Left ventricle myocardium inferior (tissue), 1 donor: ENCODE results near the gene NR1H3. TPM values are rescaled to one million over a fixed set of nuclear protein-coding genes. Genes with fewer than 3 reads are reported as not detected.
"Not testable (repeated sequence)": the region's sequence is repeated elsewhere in the genome, so short reads cannot be mapped to it uniquely, and the experiment has no call there.

Source experiments
- DNase-seq: peaks from one replicate; pipeline ENCODE4 v3.0.0-alpha.2; 2020
- H3K27ac ChIP-seq: fragments of 200-600 bp; replicated peaks from 2 replicates; pipeline ENCODE4 v1.8.0; 2021
- H3K27me3 ChIP-seq: fragments of 200-600 bp; 2 replicates; pipeline ENCODE4 v1.8.0; 2021; ENCODE audit warnings: low read depth
- H3K36me3 ChIP-seq: fragments of 200-600 bp; 2 replicates; pipeline ENCODE4 v1.8.0; 2021
- H3K4me1 ChIP-seq: fragments of 200-600 bp; 2 replicates; pipeline ENCODE4 v1.8.0; 2021
- H3K4me3 ChIP-seq: fragments of 200-600 bp; 2 replicates; pipeline ENCODE4 v1.8.0; 2021; ENCODE audit warnings: mild to moderate bottlenecking, moderate library complexity
- H3K9me3 ChIP-seq: fragments of 200-600 bp; replicated peaks from 2 replicates; pipeline ENCODE4 v1.8.0; 2021
- CTCF ChIP-seq: fragments of 200-600 bp; IDR thresholded peaks from 2 replicates; pipeline ENCODE4 v1.8.0; 2021; ENCODE audit warnings: antibody characterized with exemption, mild to moderate bottlenecking, borderline replicate concordance
- intact Hi-C: fragments of 100-400 bp; cut with micrococcal nuclease; formaldehyde crosslinking; loops from one replicate; pipeline ENCODE4 v1.11.0; 2022
- long read RNA-seq: library from polyadenylated mRNA; unstranded; transcript quantifications from one replicate; pipeline ENCODE4 v2.0.0, GENCODE V29; 2021
- total RNA-seq: library from RNA; stranded (reverse); fragmentation: NEBNext Ultra II Directional; extraction: Animal tissue kit (Norgen Biotek cat#: 25700); gene quantifications from one replicate; pipeline ENCODE4 v1.2.1, GENCODE V29; 2021
- donor health status: DM: no; HTN: yes; CAD: no; lungs with severe emphysema.

The NR1H3 gene
- total RNA-seq, result 11.7 TPM
- long read RNA-seq, partial matches to known transcripts, result 0 of 16 reads
- long read RNA-seq, other reads (novel, unspliced or antisense), result 10 of 16 reads

- Histone ChIP-seq H3K27me3 (no peaks in the 10 kb centered on the region), H3K9me3 (no peaks in the 10 kb centered on the region), H3K4me3 (peak within 1 kb of the TSS; percentile 64), H3K36me3 (peaks cover 7% of the 10 kb centered on the region), H3K4me1 (peaks cover 73% of the 10 kb centered on the region), H3K27ac (peak within 1 kb of the TSS; percentile 85)
- DNase-seq, result peak; percentile 86
- peak; percentile 70 for TF ChIP-seq CTCF
- intact Hi-C loops, result no loop called here
Measured at GRCh38 chr11:47257517-47258316, at the start of gene NR1H3. Gene NR1H3 (plus strand): TSS chr11:47257996. CDS start chr11:47259217, 1,221 bp downstream.

- intact Hi-C loops, DNase-seq, H3K36me3 ChIP-seq, H3K27ac ChIP-seq, H3K9me3 ChIP-seq, H3K4me1 ChIP-seq, H3K27me3 ChIP-seq, H3K4me3 ChIP-seq: not testable (repeated sequence)
Measured at GRCh38 chr11:47208008-47208552, 49.7 kb upstream of the NR1H3 start.

- H3K4me1 ChIP-seq, result no peaks in the 10 kb centered on the region
- H3K4me3 ChIP-seq, result no peak overlapping the region
- TF ChIP-seq CTCF, result no peak
- H3K9me3 ChIP-seq, result no peaks in the 10 kb centered on the region
- DNase-seq, result no peak
- intact Hi-C loops, result no loop called here
- H3K27me3 ChIP-seq, result no peaks in the 10 kb centered on the region
- no peak overlapping the region for H3K27ac ChIP-seq
- no peaks in the 10 kb centered on the region for H3K36me3 ChIP-seq
Measured at GRCh38 chr11:47208628-47209027, 49.2 kb upstream of the NR1H3 start.

- no peak for DNase-seq
- Histone ChIP-seq H3K36me3 (no peaks in the 10 kb centered on the region), H3K4me1 (peaks cover 41% of the 10 kb centered on the region), H3K27ac (no peak overlapping the region), H3K4me3 (no peak overlapping the region), H3K27me3 (no peaks in the 10 kb centered on the region), H3K9me3 (no peaks in the 10 kb centered on the region)
- TF ChIP-seq CTCF, result no peak
- intact Hi-C loops, result no loop called here
Measured at GRCh38 chr11:47212938-47213337, 44.9 kb upstream of the NR1H3 start.

GRCh38 chr11:47213950-47214565 lies 43.7 kb upstream of the NR1H3 start:
- intact Hi-C loops, result no loop called here
- no peaks in the 10 kb centered on the region for H3K36me3 ChIP-seq
- no peak for TF ChIP-seq CTCF
- H3K9me3 ChIP-seq, result no peaks in the 10 kb centered on the region
- DNase-seq, result peak; percentile 90
- peak overlapping the region; percentile 94 for H3K27ac ChIP-seq
- H3K4me3 ChIP-seq, result peak overlapping the region; percentile 82
- no peaks in the 10 kb centered on the region for H3K27me3 ChIP-seq
- H3K4me1 ChIP-seq, result peaks cover 45% of the 10 kb centered on the region
